Right lobe of liver (tissue), 6 donors: Measurements from ENCODE around the gene RCOR1. TPM values are rescaled to one million over a fixed set of nuclear protein-coding genes. Genes with fewer than 3 reads are reported as not detected.

Source experiments
- ATAC-seq, 4 donors: fragments of 200-7000 bp; cut with Tn5 transposase; one replicate each; pipeline ENCODE4 v1.9.1; 2020; ENCODE audit warnings: mild to moderate bottlenecking in 4 of 4, moderate library complexity in 4 of 4
- DNase-seq, 3 donors: peaks; one replicate each; pipeline ENCODE4 v3.0.0-alpha.2; 2020
- H3K27ac ChIP-seq, 3 donors: fragments of 200-600 bp; one replicate each; pipeline ENCODE4 v1.8.0; 2022
- H3K27me3 ChIP-seq, 2 donors: fragments of 200-600 bp; one replicate each; pipeline ENCODE4 v1.8.0; 2022
- H3K36me3 ChIP-seq, 4 donors: fragments of 200-600 bp; sonication (generic) in 1 of 4; one replicate each; pipeline versions ENCODE4 v1.5.1 to v1.8.0; 2017 to 2022; ENCODE audit warnings: control low read depth in 1 of 4
- H3K4me1 ChIP-seq, 4 donors: fragments of 200-600 bp; sonication (generic) in 1 of 4; one replicate each; pipeline versions ENCODE4 v1.5.1 to v1.8.0; 2017 to 2022; ENCODE audit warnings: control low read depth in 1 of 4
- H3K4me3 ChIP-seq, 3 donors: fragments of 200-600 bp; one replicate each; pipeline ENCODE4 v1.8.0; 2022
- H3K9me3 ChIP-seq, 4 donors: fragments of 200-600 bp; sonication (generic) in 1 of 4; one replicate each; pipeline versions ENCODE4 v1.5.1 to v1.8.0; 2017 to 2022; ENCODE audit warnings: control low read depth in 1 of 4
- CTCF ChIP-seq, 4 donors: fragments of 200-600 bp in 3 of 4; fragments of 450-650 bp in 1 of 4; IDR thresholded peaks; one replicate each; pipeline versions ENCODE4 v1.5.1 to v1.8.0; 2016 to 2022; ENCODE audit warnings: antibody characterized with exemption in 4 of 4, mild to moderate bottlenecking in 2 of 4
- POLR2A ChIP-seq: fragments of 450-650 bp; IDR thresholded peaks from one replicate; pipeline ENCODE4 v1.6.1; 2017; ENCODE audit warnings: antibody characterized with exemption, mild to moderate bottlenecking
- WGBS: methylation state at CpG from one replicate; pipeline ENCODE4 v1.1.6; 2018; ENCODE audit warnings: low coverage, low lambda C conversion rate; ENCODE audit not compliant: insufficient coverage; ENCODE audit errors: missing lambda C conversion rate; 5-methylcytosine and 5-hydroxymethylcytosine counted together
- intact Hi-C, 2 donors: fragments of 100-400 bp; cut with DNase I; formaldehyde crosslinking; loops; one replicate each; pipeline versions ENCODE4 v1.11.2 to v1.14.1; 2022
- total RNA-seq, 6 experiments: library from RNA; depleted of rRNA in 2 of 6; stranded (reverse); fragments of >200 nt in 2 of 6; fragmentation: NEBNext Ultra II Directional in 3 of 6; extraction: Animal tissue kit (Norgen Biotek cat#: 25700) in 3 of 6; gene quantifications; one replicate each; pipeline versions ENCODE4 v1.1.0 to v1.2.4, GENCODE V29; 2016 to 2023
- donor health status: DM: no; HTN: yes; CAD: no.
- donor health status: DM: no; HTN: no; CAD: no.
- donor health status: DM: no; HTN: no; CAD: no.
- donor health status: DM: no; HTN: yes; CAD: no.
- donor health status: DM: no; HTN: yes; CAD: no.

Gene RCOR1
- total RNA-seq, 6 experiments from 2014 or later, result 7.5 to 14.1 (median 8.7) TPM

DNA sequence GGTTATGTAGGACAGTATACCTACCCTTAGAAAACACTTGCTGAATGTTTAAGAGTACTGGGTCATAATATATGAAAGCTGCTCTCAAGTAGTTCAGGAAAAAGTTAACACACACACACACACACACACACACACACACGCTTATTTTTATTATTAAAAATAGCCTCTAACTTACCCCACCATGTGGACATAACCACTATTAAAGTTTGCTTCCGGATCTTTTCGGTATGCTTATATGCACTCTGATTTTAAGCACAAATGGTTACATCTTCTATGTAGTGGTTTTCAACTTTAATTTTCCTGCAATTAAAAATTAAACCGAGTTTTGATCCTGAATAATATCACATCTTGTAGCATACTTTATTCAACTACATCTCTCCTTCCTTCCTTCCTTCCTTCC lies 99.9 kb downstream of the RCOR1 start:
- Histone ChIP-seq H3K36me3 (no peaks in the 10 kb centered on the region), H3K27me3 (no peaks in the 10 kb centered on the region), H3K27ac (no peak overlapping the region), H3K4me1 (peaks cover 0 to 21% (median 10%) of the 10 kb centered on the region in 4 donors), H3K9me3 (no peaks in the 10 kb centered on the region), H3K4me3 (no peak overlapping the region)
- intact Hi-C loops, result no loop called here
- no peak for ATAC-seq
- WGBS, result 66% methylated on average over 4 of the region's 4 CpGs
- DNase-seq, result no peak
- TF ChIP-seq CTCF (IDR thresholded peaks at IDR 0.05) (no peak), POLR2A (no peak)

GRCh38 chr14:102693006-102693755 lies 100.7 kb downstream of the RCOR1 start:
- Histone ChIP-seq H3K36me3 (no peaks in the 10 kb centered on the region), H3K4me1 (peaks cover 0 to 22% (median 11%) of the 10 kb centered on the region in 4 donors), H3K4me3 (no peak overlapping the region), H3K27ac (no peak overlapping the region), H3K27me3 (no peaks in the 10 kb centered on the region), H3K9me3 (no peaks in the 10 kb centered on the region)
- ATAC-seq (no peak), DNase-seq (no peak)
- 76% methylated on average over 4 of the region's 4 CpGs for WGBS
- no peak for TF ChIP-seq CTCF (IDR thresholded peaks at IDR 0.05)
- no peak for TF ChIP-seq POLR2A
- intact Hi-C loops, result no loop called here

DNA sequence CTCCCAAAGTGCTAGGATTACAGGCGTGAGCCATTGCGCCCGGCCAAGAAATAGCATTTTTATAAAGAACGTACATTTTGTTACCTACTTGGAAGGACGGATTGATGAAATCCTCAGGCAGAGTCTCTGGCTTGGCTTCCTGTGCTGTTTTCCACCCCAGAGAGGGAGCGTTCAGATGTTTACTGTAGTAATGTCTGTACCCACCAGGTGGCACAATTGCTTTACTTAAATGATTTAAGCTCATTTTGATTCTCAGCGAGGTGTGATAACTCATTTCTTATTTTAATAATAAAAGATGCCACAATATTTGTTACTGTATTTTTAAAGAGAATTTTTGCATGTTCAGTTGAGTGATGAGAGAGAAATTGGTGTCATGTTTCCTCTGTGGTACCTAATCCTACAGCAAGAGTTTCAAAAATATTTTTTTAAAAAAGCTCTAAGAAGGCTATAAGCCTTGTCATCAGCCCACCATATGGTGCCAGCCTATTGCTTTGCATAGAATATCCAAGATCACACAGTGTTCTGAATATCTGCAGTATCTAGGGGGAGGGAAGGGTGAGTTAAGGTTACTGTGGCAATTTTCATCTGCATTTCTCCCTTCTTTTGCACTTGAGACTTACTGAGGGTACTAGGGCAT lies 102.2 kb downstream of the RCOR1 start:
- no peaks in the 10 kb centered on the region for H3K36me3 ChIP-seq
- intact Hi-C loops, result no loop called here
- WGBS, result 8% methylated on average over 7 of the region's 7 CpGs
- ATAC-seq, result peak; percentile 76 to 85 (median 82)
- no peak overlapping the region for H3K4me3 ChIP-seq
- H3K4me1 ChIP-seq, result peaks cover 0 to 22% (median 11%) of the 10 kb centered on the region in 4 donors
- no peak overlapping the region for H3K27ac ChIP-seq
- DNase-seq, result peak in 1 of 3 donors; percentile 60
- TF ChIP-seq CTCF (IDR thresholded peaks at IDR 0.05) (peak; percentile 67 to 75 (median 72)), POLR2A (no peak)
- H3K27me3 ChIP-seq, result no peaks in the 10 kb centered on the region
- no peaks in the 10 kb centered on the region for H3K9me3 ChIP-seq

DNA sequence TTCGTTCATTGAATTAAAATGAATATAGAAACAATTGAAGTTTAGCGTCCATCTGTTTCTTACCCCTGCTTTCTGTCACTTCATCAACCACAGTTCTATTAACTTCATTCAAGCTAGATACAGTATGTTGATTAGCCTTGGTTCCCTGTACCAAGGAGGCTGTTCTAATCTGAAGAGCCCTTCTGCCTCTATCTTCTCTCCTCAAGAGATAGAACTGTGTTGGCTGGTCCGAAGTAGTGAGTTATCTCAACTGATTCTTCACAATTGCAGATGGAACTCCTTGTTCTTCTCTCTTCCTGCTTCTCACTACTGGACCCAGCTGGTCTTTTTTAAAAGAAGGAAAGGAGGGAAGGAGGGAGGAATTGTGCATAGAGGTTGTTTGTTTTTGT lies 102.7 kb downstream of the RCOR1 start:
- no peaks in the 10 kb centered on the region for H3K9me3 ChIP-seq
- intact Hi-C loops, result no loop called here
- no peak for DNase-seq
- H3K27me3 ChIP-seq, result no peaks in the 10 kb centered on the region
- no peak for ATAC-seq
- H3K4me1 ChIP-seq, result peaks cover 0 to 22% (median 11%) of the 10 kb centered on the region in 4 donors
- no peaks in the 10 kb centered on the region for H3K36me3 ChIP-seq
- no peak for TF ChIP-seq CTCF (IDR thresholded peaks at IDR 0.05)
- no peak for TF ChIP-seq POLR2A
- no peak overlapping the region for H3K27ac ChIP-seq
- no peak overlapping the region for H3K4me3 ChIP-seq
- WGBS, result 58% methylated on average over 3 of the region's 3 CpGs
